Body of pancreas (tissue), 4 donors: Measurements from ENCODE around the gene SEC11A. TPM values are rescaled to one million over a fixed set of nuclear protein-coding genes. Genes with fewer than 3 reads are reported as not detected.

Experiments used
- ATAC-seq: fragments of 150-250 bp; one replicate; pipeline ENCODE4 v1.9.1; 2016
- DNase-seq, 4 donors: peaks; one replicate each; pipeline ENCODE4 v3.0.0-alpha.2; 2019
- H3K27ac ChIP-seq, 4 donors: fragments of 200-600 bp; sonication (generic); 1 replicate in 3 of 4; 2 replicates in 1 of 4; pipeline versions ENCODE4 v1.5.1 to v1.6.1; 2016 to 2019; ENCODE audit warnings: mild to moderate bottlenecking in 1 of 4, mixed read lengths in 1 of 4, moderate library complexity in 1 of 4
- H3K27me3 ChIP-seq, 2 donors: fragments of 200-600 bp; sonication (generic); one replicate each; pipeline ENCODE4 v1.6.0; 2016; ENCODE audit warnings: mild to moderate bottlenecking in 1 of 2
- H3K36me3 ChIP-seq, 2 donors: fragments of 200-600 bp; sonication (generic); replicated peaks in 1 of 2; 2 replicates each; pipeline ENCODE4 v1.5.1; 2016; ENCODE audit warnings: low read depth in 2 of 2; ENCODE audit not compliant: insufficient read depth in 1 of 2
- H3K4me1 ChIP-seq: fragments of 200-600 bp; sonication (generic); one replicate; pipeline ENCODE4 v1.6.0; 2016
- H3K4me3 ChIP-seq, 2 donors: fragments of 200-600 bp; sonication (generic); 1 replicate in 1 of 2; 2 replicates in 1 of 2; pipeline ENCODE4 v1.5.1; 2016 to 2019
- H3K9me3 ChIP-seq, 3 donors: fragments of 200-600 bp; sonication (generic); 1 replicate in 2 of 3; 2 replicates in 1 of 3; pipeline ENCODE4 v1.5.1; 2016
- POLR2A ChIP-seq, 3 donors: fragments of 450-650 bp; IDR thresholded peaks; one replicate each; pipeline ENCODE4 v1.6.1; 2016; ENCODE audit warnings: antibody characterized with exemption in 3 of 3, mild to moderate bottlenecking in 2 of 3
- WGBS, 2 donors: methylation state at CpG; one replicate each; pipeline ENCODE4 v1.1.5; 2017; 5-methylcytosine and 5-hydroxymethylcytosine counted together
- intact Hi-C: fragments of 100-400 bp; cut with DNase I; formaldehyde crosslinking; loops from one replicate; pipeline ENCODE4 v1.15.1; 2023
- total RNA-seq, 2 donors: library from RNA; depleted of rRNA; stranded (reverse); fragments of >200 nt; gene quantifications; one replicate each; pipeline ENCODE4 v1.1.0, GENCODE V29; 2016
- TF ChIP-seq, protein P1 (sequence below), 7 experiments: fragments of 450-650 bp in 4 of 7; fragments of 200-600 bp in 3 of 7; sonication (generic) in 3 of 7; IDR thresholded peaks; one replicate each; pipeline ENCODE4 v1.5.1; 2016 to 2019; ENCODE audit warnings: antibody characterized with exemption in 7 of 7

The SEC11A gene
- total RNA-seq, 2 donors from 2014 or later = 83.8 to 89.3 TPM

DNA sequence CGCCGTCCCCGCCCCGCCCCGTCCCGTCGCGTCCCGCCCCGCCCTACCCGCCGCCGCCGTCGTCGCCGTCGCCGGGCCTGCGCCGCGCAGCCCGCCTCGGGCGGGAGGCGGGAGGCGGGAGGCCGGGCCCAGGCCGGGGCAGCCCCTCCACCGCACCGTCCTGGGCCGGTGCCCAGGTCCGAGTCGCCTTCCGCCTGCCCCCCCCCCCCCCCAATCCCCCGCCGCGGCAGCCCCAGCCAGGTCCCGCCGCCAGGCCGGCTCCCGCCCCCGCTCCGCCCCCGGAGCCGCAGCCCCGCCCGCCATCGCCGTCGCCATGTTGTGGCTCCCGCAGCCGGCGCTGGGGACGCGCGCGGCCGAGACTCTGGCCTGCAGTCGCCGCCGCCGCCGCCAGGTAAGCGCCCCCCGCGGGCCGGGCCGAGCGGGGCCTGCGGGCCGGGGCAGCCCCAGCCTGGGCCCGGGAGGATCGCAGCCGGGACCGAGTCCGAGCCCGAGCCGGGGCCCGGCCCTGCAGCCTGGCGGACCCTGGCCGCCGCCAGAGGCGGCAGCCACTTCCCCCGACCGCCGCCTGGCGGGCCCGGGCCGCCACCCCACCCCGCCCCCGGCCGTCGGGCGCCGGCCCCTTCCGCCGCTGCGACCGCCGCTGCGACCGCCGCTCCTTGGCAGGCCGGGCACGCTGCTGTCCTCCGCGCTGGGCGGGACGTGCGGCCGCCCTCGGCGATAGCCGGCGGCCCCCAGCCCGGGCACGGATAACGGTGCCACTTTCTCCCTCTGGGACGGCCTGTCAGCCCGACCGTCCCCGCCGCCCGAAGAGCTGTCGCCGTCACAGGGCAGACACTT is 32.6 kb upstream of the SEC11A start, which contains the start of gene ZNF592:
TSS of gene ZNF592 (plus strand) at position 319 of the 837 bp plus-strand sequence. CDS start 34,084 bp downstream, outside the sequence.
- Histone ChIP-seq H3K9me3 (no peaks in the 10 kb centered on the region), H3K4me3 (peak within 1 kb of the TSS; percentile 27 to 66), H3K27ac (peak within 1 kb of the TSS; percentile 96 to 100 (median 98)), H3K36me3 (no peaks in the 10 kb centered on the region), H3K4me1 (peaks cover 55% of the 10 kb centered on the region), H3K27me3 (no peaks in the 10 kb centered on the region)
- peak in 1 of 3 donors; percentile 6 for TF ChIP-seq POLR2A (IDR thresholded peaks at IDR 0.05)
- TF ChIP-seq, protein P1, sequence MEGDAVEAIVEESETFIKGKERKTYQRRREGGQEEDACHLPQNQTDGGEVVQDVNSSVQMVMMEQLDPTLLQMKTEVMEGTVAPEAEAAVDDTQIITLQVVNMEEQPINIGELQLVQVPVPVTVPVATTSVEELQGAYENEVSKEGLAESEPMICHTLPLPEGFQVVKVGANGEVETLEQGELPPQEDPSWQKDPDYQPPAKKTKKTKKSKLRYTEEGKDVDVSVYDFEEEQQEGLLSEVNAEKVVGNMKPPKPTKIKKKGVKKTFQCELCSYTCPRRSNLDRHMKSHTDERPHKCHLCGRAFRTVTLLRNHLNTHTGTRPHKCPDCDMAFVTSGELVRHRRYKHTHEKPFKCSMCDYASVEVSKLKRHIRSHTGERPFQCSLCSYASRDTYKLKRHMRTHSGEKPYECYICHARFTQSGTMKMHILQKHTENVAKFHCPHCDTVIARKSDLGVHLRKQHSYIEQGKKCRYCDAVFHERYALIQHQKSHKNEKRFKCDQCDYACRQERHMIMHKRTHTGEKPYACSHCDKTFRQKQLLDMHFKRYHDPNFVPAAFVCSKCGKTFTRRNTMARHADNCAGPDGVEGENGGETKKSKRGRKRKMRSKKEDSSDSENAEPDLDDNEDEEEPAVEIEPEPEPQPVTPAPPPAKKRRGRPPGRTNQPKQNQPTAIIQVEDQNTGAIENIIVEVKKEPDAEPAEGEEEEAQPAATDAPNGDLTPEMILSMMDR (IDR thresholded peaks at IDR 0.05) = peak in 3 of 7 experiments; percentile 56 to 76 (median 71)
- 1% methylated on average over 37 of the region's 127 CpGs; no CpG with 5 or more reads in 1 of the 2 donors for WGBS, 2 donors
- peak; percentile 84 to 88 (median 88) for DNase-seq
- intact Hi-C loops = no loop called here
- peak; percentile 88 for ATAC-seq

DNA sequence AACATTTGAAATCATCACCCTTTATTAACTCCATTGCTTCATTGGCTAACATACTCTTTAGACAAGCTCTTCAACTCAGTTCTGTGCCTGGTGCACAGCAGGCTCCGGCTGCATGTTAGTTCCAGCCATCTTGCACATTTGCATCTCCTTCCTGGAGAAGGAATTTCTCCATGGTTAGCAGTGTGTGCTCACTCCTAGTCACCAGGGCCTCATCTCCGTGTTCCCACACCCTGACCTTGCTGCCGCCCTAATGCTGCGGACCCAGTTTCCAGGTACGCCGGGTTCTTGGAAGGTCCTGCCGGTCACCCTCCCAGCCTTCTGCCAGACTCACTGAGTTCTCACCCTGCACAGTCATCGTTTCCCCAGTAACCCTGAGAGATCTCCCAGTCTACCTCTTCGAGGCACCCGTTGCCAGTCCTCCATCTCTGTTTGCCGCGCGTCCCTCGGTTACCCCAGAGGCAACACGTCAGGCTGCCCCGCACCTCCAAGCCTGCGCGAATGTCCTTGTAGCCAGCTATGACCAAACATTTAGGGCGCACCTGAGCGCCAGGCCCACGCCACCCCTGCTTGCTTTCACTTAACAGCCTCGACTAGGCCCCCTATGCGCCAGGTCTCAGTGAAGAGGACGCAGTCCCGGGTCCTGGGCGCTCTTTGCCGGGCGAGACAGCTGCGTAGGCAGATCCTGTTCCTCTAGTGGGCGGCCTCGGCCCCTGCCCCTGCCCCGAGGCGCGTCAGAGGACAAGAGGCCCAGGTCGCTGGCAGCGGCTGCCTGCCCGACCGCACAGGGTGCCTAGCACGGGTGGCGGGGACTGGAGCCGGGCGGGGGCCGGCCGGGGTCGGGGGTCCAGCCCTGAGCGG is 31.7 kb upstream of the SEC11A start:
- Histone ChIP-seq H3K4me3 (peak overlapping the region; percentile 26 to 66), H3K27ac (peak overlapping the region; percentile 96 to 100 (median 98)), H3K27me3 (no peaks in the 10 kb centered on the region), H3K36me3 (no peaks in the 10 kb centered on the region), H3K9me3 (no peaks in the 10 kb centered on the region), H3K4me1 (peaks cover 46% of the 10 kb centered on the region)
- 0% methylated on average over 20 to 36 of the region's 46 CpGs for WGBS, 2 donors
- ATAC-seq = peak; percentile 63
- peak; percentile 69 to 91 (median 87) for TF ChIP-seq POLR2A (IDR thresholded peaks at IDR 0.05)
- TF ChIP-seq, protein P1 (IDR thresholded peaks at IDR 0.05) = peak in 3 of 7 experiments; percentile 7 to 32 (median 11)
- peak; percentile 78 to 82 (median 80) for DNase-seq
- intact Hi-C loops = no loop called here

DNA sequence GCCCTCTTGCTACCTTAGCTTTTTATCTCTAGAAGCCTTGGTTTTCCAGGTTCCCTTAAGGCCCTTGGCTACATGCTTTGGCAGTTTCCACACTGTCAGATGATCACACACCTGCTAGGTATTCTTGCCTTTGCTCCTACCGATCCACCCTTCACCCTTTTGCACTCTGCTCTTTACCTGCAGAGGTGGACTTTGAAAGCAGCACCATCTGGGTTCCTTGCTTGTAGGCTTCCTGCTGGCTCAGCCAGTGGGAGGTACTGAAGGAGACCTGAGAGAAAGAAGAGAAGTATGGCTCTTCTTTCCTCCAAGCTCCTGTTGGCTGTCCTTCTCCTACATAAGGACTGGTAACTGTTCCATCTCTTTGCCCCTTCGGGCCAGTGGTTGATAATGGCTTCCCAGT is 25.2 kb upstream of the SEC11A start:
- H3K4me3 ChIP-seq = no peak overlapping the region
- WGBS, 2 donors = 62 to 71% methylated on average over 2 of the region's 2 CpGs
- no peaks in the 10 kb centered on the region for H3K4me1 ChIP-seq
- no peaks in the 10 kb centered on the region for H3K36me3 ChIP-seq
- no peaks in the 10 kb centered on the region for H3K27me3 ChIP-seq
- TF ChIP-seq, protein P1 (IDR thresholded peaks at IDR 0.05) = no peak
- no peak for TF ChIP-seq POLR2A (IDR thresholded peaks at IDR 0.05)
- intact Hi-C loops = no loop called here
- H3K9me3 ChIP-seq = no peaks in the 10 kb centered on the region
- no peak for ATAC-seq
- H3K27ac ChIP-seq = no peak overlapping the region
- DNase-seq = no peak

DNA sequence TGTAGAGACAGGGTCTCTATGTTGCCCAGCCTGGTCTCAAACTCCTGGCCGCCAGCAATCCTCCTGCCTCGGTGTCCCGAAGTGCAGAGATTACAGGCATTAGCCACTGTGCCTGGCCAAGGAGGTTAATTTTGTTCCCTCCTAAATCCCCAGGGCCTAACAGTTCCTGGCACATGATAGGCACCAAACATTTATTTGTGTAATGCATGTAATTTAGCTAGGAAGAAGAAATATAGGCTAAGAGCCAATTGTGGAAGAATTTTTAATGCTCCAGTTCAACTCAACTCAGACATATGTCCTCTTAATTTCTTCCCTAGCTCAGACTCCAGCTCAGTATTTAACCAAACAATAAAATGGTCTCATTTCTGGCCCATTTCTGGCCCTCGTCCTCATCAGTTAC is 24.8 kb upstream of the SEC11A start:
- intact Hi-C loops = no loop called here
- TF ChIP-seq, protein P1 (IDR thresholded peaks at IDR 0.05) = no peak
- TF ChIP-seq POLR2A (IDR thresholded peaks at IDR 0.05) = no peak
- Histone ChIP-seq H3K27me3 (no peaks in the 10 kb centered on the region), H3K4me3 (no peak overlapping the region), H3K4me1 (no peaks in the 10 kb centered on the region), H3K9me3 (no peaks in the 10 kb centered on the region), H3K27ac (no peak overlapping the region), H3K36me3 (no peaks in the 10 kb centered on the region)
- DNase-seq (no peak), ATAC-seq (no peak)
- 83 to 86% methylated on average over 4 of the region's 4 CpGs for WGBS, 2 donors
